NCI-H446 (cell line): ENCODE measurements around the gene WDR35.

Experiments
- DNase-seq, 2 experiments: peaks; one replicate each; lab custom pipeline; 2025; lab: John Stamatoyannopoulos, UW

WDR35 gene

DNA sequence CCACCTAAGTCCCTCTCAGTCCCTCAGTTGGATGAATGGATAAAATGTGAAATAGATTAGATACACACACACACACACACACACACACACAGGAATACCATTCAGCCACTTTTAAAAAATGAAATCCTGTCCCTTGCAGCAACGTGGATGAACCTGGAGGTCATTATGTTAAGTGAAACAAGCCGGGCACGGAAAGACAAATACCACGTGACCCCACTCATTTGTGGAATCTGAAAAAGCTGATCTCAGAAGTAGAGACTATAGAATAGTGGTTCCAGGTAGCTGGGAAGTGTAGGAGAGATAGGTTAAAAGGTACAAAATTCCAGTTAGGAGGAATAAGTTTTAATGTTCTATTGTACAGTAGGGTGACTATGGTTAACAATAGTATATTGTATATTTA, 119.1 kb downstream of the WDR35 start:
- DNase-seq: no peak

DNA sequence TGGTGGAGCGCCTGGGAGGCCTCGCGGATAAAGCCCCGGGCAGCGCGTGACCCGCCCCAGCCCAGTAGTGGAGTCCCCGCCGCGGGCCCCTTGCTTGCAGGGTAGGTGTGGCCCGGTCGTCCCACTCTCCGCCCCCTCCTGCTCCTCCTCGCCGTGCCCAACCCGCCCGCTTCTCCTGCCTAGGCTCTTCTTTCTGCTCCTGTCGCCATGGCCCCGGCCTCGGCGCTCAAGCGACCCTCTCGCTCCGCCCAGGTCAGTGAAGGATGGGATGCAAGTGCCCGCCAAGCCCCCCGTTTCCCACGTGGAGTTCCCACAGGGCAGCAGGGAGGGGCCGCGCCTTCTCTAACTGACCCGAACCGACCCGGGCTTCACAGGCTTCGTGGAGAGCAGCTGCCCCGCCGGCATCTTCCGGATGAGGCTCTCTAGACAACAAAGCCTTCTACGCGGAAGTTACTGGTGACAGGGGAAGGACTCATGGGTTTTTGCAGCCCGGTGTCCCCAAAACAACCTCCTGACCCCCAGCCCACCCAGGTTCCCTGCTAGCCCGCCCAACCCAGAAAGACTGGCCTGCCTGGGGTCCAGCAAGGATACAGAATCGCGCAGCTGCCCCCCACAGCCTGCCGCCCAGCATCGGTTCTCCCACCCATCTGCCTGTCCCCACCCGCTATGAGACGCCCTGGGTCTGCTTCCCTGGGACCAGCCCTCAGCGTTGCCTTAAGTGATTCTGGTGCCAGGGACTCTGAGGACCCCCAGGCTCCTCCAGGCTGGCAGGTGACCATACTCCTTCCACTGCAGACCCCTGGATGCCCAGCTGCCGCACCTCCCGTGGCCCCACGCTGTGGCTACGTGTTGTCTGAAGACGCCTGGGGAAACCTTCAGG, 121.0 kb downstream of the WDR35 start:
- no peak for DNase-seq

DNA sequence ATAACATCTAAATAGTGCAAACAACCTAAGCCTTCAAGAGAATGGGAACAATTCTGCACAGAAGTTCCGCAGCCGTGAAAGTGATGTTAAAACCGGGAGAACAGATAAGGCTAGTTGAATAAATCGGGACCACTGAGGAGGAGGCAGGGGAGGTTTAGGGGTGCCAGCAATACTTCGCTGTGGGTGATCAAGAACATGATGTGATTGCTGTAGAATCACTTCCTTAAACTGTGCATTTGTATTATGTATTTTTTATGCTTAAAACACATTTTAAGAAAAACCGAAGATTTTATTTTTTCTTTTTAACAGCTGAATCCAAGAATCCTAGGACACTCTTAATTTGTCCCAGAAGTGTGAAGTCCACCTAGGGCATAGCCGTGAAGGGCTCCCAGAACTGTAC, 121.7 kb downstream of the WDR35 start:
- no peak for DNase-seq

DNA sequence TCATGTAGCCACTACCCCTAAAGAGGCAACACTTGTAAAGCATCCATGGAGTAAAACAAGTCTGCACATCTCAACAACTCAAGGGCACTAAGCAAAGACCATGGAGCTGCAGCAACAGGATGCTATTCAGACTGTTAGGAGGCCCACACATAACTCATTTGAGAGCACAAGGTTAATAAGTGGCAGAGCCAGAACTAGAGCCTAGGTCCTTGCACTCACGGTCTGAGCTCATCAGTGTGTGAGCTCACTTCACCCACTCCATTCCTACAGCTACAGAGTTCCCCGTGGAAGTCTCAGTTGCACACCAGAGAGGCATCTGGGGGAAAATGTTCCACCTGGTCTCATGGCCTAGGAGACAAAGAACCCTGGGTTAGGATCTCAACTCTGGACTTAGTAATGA, 123.1 kb downstream of the WDR35 start:
- no peak for DNase-seq

DNA sequence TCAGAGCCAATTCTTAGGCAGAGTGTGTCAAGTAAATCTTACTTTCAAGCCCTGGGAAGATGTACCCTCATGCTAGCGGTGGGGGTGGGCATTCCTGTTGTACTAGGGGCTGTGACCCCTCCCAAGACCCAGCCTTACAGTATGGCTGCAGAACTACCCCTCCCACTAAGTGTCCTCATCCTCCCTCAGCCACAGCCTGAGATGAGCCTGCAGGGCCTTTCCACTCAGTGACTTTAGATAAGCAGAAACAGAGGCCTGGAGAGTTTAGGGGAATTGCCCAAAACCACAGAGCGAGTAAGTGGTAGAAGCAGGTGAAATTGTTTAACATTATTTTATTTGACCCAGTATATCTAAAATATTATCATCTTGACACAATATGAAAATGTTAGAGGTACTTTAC, 124.8 kb downstream of the WDR35 start:
- no peak for DNase-seq

DNA sequence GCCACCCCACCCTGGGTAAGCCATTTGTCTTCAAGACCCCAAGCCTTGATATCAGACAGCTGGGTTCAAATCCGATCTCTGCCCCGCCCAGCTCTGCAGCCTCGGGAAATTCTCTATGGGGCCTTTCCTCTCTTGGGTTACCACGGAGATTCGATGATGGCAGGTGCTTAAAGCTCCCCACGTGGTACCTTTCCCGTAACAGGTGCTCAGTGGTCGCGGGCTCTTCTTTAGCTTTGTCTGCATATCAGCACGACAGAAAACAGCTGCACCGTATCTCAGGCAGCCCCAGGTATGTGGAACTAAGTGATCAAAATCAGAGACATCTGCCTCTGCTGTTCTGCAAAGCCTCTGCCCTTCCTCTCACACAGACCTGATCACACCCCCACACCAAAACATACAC, 125.5 kb downstream of the WDR35 start:
- no peak for DNase-seq

DNA sequence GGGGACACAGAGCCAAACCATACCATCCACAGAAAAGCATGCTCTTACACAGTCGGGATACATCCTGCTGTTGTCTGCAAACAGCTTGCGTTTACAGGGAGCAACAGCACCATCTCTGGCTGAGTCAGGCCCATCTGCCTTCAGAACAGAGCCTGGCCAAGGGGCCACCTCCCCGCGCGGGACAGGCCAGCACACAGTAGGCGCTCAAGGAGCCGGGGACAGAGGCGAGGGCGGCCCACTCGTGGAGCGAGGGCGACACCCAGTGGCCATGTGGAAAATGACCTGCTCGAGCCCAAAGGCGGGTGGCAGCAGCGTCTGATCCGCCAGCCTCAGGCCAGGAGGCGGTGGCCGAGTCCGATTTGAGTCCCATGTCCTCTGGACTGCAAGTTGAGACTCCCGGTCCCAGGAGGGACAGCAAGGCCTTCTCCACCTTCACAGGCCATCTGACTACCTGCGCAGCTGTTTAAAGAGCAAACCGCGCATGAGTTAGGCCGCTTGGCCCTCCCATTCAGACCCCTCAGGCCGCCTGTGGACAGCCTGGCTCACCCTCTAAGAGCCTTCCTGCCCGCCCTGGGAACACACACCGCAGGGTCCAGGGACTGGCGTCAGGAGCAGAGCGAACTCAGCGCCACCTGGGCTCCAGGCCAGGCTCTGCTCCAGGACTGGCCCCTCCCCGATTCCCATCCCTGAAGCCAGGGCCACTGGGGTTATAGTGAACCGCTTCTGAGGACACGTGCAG, 126.4 kb downstream of the WDR35 start:
- DNase-seq: peak; percentile 9 to 56

DNA sequence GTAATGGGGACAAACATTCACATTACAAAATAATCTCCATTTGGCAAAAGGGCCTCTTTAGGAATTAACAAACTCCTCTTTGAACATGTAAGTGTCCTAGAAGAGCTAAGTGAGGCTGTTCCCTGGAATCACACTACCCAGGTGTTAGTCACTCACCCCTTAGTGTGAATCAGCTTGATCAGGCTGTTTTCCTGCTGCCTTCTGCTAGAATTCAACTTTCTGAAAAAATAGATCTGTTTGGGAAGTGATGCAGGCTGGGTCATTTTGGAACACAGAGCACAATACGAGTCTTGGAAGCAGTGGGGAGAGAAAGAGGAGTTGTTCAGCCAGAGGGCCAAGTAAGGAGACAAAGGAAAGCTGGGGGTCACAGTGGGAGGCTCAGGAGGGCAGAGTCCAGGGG, 128.1 kb downstream of the WDR35 start:
- DNase-seq: no peak
